ENCODE measurements around the gene EIF4G1.

DNA sequence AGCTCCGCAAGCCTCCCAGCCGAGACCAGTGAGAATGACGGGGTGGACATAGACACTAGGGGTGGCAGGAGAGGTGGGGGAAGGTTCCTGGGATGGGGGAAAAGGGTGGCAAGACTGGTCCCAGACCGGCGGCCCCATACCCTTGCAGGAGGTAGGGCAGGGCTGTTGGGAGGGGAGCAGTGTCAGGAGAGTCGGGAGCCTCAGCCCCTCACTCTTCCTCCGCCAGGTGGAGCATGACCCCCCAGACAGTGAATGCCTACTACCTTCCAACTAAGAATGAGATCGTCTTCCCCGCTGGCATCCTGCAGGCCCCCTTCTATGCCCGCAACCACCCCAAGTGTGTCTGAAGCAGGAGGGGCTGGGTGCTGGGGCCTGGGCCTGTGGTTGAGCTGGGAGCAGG, 24.1 kb upstream of the EIF4G1 start:
- TF ChIP-seq, protein P1, sequence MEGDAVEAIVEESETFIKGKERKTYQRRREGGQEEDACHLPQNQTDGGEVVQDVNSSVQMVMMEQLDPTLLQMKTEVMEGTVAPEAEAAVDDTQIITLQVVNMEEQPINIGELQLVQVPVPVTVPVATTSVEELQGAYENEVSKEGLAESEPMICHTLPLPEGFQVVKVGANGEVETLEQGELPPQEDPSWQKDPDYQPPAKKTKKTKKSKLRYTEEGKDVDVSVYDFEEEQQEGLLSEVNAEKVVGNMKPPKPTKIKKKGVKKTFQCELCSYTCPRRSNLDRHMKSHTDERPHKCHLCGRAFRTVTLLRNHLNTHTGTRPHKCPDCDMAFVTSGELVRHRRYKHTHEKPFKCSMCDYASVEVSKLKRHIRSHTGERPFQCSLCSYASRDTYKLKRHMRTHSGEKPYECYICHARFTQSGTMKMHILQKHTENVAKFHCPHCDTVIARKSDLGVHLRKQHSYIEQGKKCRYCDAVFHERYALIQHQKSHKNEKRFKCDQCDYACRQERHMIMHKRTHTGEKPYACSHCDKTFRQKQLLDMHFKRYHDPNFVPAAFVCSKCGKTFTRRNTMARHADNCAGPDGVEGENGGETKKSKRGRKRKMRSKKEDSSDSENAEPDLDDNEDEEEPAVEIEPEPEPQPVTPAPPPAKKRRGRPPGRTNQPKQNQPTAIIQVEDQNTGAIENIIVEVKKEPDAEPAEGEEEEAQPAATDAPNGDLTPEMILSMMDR (IDR thresholded peaks at IDR 0.05): no peak
- TF ChIP-seq EP300 (IDR thresholded peaks at IDR 0.05): no peak
